NCI-H748 treated with DMSO at 0.1 percent for 48 hours (cell line): ENCODE results near the gene HPD.
"Not testable (repeated sequence)": the region's sequence is repeated elsewhere in the genome, so short reads cannot be mapped to it uniquely, and the experiment has no call there.

ENCODE experiments used
- DNase-seq: peaks from one replicate; lab custom pipeline; 2025; lab: John Stamatoyannopoulos, UW

The HPD gene

DNA sequence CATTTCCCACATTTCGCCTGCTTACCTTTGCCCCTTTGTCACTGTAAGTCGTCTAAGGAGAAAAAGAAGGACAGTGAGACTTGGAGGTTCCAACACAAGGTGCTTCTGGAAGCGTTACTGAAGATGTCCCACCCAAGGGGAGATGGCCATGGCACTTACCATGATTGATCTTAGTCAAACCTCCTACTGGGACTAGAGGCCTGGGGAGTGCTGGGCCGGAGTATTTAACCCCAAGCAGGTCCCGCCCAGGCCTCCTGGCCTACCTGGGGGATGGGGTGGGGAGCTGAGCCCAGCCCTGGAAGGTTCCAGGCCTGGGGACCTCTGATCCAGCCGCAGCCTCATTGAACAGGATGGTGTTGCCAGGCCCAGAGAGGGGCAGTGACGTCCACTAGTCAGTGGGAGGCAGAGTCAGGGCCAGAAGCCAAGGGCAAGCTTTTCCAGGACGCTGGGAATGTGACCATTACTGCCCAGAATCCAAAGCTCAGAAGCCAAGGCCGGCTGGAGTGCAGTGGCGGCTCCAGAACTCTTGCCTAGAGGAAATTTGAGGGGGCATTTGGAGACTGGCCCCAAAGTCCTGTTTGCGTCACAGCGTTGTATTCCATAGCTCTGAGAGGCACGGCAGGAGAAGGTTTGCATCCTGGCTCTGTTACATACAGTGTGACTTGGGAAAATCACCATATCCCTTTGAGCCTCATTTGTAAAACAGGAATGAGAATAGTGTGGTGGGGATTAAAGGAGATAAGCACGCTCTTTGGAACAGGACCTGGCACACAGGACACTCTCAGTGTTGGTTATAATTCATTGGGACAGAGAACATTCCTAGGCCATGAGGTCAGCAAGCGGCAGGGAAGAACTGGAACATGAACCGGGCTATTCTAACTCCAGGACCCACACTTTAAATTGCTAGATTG lies at the start of gene HPD:
Gene HPD, minus strand, starts transcription at position 198 of the 911 bp plus-strand sequence. Its CDS starts 36 bp downstream, at position 162.
- no peak for DNase-seq

DNA sequence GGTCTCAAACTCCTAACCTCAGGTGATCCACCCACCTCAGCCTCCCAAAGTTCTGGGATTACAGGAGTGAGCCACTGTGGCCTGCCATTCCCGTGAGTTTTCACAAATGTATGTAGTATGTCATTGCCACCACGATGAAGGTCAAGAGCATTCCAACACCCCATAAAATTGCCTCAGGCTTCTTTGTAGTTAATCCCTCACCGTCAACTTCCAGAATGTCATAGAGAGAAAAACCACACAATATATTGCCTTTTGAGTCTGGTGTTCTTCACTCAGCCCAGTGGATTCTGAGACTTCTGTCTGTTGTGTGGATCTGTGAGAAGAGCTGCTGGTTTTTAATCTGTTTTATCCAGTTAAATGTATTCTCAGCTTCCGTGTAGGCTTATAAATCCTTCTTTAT lies 47.1 kb upstream of the HPD start:
- no peak for DNase-seq

DNA sequence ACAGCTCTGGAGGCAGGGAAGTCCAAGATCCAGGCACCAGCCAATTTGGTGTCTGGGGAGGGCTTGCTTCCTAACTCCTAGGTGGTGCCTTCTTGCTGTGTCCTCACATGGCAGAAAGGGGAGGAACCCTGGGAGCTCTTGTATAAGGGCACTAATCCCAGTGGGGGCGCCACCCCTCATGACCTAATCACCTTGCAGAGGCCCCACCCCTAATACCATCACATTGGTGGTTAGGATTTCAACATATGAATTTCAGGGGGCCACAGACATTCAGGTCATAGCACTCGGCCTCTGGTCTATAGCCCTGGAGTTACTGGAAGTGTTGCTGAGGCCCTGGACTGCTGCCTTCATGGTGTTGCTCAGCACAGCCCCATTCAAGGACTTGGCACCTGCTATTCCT lies 44.5 kb upstream of the HPD start:
- DNase-seq: no peak

DNA sequence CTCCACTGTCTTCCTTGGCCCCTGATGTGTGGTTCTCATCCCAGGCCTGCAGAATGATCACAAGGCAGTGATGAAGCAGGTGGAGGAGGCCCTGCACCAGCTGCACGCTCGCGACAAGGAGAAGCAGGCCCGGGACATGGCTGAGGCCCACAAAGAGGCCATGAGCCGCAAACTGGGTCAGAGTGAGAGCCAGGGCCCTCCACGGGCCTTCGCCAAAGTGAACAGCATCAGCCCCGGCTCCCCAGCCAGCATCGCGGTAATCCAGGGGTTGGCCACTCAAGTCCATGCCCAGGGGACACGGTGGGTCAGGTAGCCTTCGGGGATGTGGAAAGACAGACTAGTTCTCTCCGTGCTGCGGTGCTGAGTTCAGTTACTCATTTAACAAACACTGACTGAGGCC lies 40.9 kb upstream of the HPD start:
- DNase-seq: no peak

DNA sequence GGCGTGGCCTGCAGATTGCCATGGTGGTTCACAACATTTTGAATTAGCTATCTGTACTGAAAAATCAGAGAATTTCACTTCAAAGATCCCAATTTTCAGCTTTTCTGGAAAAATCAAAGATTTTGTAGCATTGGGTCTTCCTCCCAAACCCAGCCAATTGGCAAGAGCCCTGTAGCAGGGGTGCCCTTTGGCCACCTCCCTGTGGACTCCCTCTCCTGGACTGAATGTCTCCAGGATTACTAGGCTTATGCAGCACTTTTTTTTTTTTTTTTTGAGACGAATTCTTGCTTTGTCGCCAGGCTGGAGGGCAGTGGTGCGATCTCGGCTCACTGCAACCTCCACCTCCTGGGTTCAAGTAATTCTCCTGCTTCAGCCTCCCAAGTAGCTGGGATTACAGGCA lies 39.6 kb upstream of the HPD start:
- no peak for DNase-seq

DNA sequence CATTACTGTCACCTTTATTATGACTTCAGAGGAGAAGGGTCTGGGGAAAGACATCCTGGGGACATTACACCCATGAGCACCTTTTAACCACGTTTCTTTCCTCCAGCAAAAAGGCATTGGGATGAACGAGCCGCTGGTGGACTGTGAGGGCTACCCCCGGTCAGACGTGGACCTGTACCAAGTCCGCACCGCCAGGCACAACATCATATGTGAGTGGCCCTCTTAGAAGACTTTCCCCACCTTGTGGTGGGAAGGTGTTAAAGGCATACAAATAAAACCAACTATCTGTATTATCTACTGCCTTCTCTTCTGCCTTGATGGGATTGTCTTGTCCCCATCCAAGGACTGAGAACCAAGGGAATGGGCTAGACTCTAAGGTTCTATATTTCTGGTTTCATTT lies 36.0 kb upstream of the HPD start:
- no peak for DNase-seq

DNA sequence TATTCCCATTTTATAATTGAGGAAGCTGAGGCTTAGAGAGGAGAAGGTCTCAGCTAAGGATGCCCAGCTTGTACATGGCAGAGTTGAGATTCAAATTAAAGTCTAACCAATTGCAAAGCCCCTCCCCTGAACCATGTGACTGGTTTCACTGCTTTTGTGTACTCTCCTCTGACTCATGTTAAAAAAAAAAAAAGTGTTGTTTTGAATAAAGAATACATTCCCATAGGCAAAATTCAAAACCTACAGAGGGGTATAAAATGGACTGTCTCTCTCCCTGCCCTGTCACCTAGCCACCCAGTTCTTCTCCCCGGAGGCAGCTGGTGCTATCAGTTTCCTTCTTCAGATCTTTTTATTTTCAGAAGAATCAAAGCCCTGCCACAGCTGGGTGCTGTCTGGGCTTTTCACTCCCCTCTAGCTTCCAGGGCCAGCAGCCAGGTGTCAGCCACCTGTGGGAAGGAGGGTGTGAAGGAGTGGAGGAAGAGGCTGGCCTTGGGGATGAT lies 35.4 kb upstream of the HPD start:
- no peak for DNase-seq

DNA sequence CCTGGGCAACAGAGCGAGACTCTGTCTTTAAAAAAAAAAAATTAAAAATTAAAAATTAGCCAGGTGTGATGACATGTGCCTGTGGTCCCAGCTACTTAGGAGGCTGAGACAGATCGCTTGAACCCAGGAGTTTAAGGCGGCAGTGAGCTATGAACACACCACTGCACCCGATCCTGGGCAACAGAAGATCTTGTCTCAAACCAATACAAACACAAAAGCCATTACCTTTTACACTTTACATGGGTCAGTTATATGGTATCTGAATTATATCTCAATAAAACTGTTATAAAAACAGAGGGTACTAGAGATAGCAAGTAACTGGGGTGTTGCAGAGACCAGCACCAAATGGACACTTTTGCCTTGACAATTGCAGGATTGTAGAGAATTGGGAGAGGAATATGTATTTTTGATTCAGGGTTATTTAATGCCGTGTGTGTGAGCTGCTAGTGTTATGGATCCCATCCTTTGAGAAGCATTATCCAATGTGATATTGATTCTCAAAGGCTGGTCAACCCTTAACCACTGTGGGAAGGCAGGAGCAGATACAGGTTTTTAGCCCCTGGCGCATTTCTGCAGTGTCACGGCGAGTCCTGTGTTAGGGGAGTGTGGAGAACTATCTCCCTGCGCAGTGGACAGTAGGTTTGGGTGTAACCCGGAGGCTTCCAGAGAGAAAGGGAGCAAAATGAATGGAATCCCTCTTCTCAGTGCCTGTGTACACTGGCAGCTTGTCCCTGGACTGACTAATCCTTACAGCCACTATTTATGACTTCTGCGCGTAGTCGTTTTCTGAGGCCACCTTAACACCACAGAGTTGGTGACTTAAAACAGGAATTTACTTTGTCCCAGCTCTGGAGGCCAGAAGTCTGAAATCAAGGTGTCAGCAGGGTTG lies 34.3 kb upstream of the HPD start:
- no peak for DNase-seq

DNA sequence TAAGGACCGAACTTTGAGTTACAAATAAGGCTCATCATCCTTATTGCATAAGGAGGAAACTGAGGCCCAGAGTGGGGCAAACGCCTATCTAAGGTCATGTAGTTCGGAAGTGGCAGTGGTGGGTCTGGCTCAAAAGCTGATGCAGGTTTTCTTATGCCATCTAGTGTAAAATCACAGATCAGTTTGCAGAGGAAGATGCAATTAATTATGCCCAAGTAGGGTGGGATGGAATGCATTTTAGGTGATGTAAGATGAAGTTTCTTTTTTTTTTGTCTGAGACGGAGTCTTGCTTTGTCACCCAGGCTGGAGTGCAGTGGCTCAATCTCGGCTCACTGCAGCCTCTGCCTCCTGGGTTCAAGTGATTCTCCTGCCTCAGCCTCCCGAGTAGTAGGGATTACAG lies 31.0 kb upstream of the HPD start:
- not testable (repeated sequence) for DNase-seq

DNA sequence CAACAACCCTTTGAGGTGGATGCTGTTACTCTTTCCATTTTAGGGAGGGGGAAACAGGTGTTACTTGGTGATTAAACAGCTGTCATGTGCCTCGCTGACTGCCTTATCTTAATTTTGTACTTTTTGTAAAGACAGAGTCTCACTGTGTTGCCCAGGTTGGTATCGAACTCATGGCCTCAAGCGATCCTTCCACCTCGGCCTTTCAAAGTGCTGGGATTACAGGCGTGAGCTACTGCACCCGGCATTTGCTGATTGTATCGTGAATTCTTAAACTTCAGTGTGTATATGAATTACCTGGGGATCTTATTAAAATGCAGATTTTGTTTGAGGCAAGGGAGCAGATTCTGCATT lies 30.6 kb upstream of the HPD start:
- DNase-seq: no peak

DNA sequence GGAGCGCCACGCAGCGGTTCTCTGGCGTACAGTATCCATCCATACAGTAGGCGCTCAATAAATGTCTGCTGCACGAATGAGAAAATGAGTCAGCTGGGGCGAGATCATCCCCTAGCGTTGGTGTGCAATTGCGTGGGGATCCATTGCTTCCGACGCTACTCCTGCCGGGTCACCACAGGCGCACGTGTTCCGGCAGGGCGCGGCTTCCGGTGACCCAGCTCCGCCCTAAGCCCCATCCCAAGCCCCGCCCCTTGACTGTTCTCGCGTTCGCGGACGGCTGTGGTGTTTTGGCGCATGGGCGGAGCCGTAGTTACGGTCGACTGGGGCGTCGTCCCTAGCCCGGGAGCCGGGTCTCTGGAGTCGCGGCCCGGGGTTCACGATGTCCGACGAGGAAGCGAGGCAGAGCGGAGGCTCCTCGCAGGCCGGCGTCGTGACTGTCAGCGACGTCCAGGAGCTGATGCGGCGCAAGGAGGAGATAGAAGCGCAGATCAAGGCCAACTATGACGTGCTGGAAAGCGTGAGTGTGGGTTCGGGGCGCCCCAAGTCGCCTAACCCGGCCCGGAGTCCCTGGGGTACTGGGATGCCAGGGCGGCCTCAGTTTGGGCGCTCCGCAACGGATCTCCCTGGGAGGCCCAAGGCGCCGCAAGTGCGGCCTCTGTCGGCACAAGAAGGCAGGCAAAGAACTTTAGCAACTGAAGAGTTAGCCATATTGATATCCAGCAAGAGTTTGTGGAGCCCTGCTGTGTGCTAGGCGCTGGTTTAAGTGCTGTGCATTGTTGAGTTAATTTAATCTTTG lies 30.0 kb upstream of the HPD start, which contains the start of gene PSMD9:
Gene PSMD9, plus strand, starts transcription at position 313 of the 796 bp plus-strand sequence. Its CDS starts 67 bp downstream, at position 380.
- peak; percentile 92 for DNase-seq

DNA sequence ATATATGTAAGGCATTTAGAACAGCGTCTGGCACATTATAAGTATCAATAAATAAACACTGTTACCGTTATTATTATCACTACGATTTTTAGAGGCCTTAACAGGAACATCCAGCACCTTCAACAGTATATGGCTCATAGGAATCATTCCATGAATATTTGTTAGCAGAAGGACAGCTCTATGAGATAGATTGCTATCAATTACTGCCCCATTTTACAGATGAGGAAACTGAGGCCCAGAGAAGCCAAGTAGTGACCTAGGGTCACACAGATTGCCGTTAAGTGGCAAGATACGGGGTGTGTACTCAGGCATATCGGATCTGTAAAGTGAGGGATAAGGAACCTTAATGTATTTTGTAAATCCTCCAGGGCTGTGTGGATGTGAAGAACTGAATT lies 29.4 kb upstream of the HPD start:
- DNase-seq: no peak

DNA sequence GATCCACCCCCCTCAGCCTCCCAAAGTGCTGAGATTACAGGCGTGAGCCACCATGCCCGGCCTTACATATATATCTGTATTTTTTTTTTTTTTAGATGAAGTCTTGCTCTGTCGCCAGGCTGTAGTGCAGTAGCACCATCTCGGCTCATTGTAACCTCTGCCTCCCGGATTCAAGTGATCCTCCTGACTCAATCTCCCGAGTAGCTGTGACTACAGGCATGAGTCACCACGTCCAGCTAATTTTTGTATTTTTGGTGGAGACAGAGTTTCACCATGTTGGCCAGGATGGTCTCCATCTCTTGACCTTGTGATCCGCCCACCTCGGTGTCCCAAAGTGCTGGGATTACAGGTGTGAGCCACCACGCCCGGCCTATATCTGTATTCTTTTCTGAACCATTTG lies 26.5 kb upstream of the HPD start:
- not testable (repeated sequence) for DNase-seq

DNA sequence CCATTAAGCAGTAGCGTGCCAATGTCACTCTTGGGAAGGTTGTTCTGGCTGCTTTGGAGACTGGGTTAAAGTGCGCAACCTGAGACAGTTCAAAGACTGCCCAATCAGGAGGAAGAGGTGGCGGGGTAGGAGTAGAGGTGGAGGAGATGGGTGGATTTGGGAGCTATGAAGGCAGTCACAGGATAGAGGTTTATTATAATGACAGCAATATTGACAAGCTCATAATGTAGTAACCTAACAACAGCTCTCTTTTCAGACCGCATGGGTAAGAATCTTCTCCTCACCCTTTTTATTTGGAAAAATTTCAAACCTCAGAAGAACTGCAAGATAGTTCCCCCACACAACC lies 24.6 kb upstream of the HPD start:
- DNase-seq: no peak

DNA sequence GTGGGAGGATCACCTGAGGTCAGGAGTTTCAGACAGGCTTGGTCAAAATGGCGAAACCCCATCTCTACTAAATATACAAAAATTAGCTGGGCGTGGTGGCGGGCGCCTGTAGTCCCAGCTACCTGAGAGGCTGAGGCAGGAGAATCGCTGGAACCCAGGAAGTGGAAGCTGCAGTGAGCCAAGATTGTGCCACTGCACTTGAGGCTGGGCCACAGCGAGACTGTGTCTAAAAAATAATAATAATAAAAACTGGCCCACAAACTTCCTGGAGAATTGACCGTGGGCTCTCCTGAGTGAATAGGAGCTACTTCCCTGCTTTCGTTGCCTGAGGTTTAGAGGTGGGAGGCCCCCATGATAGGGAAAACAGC lies 17.4 kb upstream of the HPD start:
- DNase-seq: not testable (repeated sequence)

DNA sequence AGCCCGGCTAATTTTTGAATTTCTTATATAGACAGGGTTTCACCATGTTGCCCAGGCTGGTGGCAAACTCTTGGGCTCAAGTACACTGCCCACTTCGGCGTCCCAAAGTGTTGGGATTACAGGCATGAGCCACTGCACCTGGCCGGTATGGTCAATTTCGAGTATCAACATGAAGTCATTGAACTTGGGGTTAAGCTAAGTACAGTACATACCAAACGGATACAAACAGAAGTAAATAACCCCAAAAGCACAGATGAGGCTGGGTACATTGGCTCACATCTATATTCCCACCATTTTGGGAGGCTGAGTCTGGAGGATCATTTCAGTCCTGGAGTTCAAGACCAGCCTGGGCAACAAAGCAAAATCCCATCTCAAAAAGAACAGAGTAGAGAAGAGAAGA lies 16.9 kb upstream of the HPD start:
- DNase-seq: no peak

DNA sequence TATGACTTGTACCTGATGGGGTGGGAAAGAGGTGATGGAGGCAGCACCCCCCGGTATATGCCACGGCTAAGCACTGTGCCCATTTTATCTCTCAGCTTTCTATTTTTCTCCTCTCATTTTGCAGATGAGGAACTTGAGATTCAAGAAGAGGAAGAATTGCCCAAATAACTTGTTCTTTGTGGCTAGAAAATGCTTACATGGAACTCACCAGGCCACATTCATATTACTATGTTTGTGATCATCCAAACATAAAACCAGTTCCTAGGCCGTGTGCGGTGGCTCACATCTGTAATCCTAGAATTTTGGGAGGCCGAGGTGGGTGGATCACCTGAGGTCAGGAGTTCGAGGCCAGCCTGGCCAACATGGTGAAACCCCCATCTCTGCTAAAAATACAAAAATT lies 15.4 kb upstream of the HPD start:
- DNase-seq: no peak

DNA sequence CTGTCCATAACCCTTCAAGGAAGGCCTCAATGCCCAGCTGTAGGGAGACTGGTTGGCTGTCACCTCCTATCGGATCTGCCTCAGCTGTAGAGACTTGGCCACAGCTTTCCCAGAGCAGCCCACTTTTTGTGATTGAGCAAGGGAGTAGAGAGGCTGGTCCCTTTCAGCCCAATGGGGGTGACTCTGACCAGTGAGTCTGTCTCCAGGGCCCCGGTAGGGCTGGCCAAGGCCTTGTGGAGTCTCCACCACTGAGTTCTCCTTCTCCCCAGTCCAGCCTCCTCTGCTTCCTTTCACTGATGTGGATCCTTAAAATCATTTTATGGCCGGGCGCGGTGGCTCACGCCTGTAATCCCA lies 14.5 kb upstream of the HPD start:
- no peak for DNase-seq

DNA sequence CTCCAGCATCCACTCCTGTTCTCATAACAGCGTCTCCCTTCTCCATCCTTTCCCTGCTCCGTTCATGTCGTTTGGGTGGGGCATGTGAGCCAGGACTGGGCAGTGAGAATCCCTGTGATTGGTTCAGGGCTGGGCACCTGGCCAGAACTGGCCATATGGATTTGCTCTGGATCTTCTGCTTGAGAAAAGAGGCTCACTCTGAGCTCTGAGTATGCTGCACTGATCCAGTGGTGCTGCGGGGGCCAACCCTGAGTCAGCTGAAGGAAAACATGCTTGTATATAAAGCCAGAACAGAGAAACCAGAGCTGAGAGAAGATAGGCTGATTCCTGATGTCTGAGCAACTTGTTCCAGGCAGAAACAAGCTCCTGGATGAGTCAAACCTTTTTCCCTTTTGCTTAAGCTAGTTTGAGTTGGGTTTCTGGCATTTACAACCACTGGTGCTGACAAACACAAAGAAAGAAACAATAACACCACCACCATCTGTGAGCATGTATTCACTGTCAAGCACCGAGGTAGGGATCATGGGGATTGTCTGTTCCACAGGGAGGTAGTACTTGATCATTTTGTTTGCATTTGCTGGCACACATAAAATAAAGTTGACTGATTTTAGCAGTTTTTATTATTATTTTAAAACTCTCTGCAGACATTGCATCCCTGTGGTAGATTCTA lies 14.0 kb upstream of the HPD start:
- DNase-seq: no peak

DNA sequence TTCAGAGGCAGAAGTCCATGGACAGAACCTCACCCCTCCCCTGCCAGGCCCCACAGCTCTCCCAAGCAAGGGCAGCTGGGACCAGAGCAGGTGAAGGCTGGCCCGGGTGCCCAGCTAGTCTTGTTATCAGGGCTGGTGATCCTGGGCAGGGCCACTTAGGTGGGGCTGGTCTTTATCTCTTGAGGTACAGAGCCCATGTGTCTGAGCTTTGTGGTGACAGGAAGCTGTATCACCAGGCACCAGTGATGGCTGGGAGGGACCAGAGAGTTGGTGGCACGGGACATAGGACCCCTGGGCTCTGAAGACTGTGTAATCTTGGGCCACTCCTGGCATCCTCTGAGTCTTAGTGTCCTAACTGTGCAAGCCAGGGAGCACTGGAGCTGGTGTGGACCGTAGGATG lies 12.8 kb upstream of the HPD start:
- DNase-seq: no peak

DNA sequence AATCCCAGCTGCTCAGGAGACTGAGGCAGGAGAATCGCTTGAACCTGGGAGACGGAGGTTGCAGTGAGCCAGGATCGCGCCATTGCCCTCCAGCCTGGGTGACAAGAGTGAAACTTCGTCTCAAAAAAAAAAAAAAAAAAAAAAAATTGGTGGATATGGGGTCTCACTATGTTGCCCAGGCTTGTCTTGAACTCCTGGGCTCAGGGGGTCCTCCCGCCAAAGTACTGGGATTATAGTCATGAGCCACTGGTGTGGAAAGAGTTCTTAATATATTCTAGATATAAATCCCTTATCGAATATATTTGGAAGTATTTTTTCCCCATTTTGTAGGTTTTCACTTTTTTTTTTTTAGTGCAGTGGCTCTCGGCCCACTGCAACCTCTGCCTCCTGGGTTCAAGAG lies 10.6 kb upstream of the HPD start:
- not testable (repeated sequence) for DNase-seq

DNA sequence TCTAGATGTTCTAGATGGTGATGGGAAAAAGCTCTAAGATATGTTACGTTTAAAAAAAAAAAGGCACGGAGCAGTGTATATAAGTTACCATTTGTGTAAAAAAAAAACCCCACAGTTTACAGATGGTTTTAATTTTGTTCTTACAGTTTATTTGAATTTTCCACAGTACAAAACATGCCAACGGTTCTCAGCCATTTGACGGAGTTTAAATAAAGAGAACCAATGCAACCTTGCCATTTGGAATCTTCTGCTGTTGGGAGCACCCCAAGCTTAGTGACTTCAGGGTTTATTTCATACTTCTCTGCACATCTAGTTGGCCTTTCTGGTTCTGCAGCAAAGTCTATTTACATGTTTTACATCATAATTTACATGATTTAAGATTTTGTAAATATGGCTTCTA lies 7.7 kb upstream of the HPD start:
- no peak for DNase-seq
